Ammon's horn (tissue), 1 donor: ENCODE results near the gene FGF10.

Experiments used
- DNase-seq: peaks from one replicate; pipeline ENCODE4 v3.0.0-alpha.2; 2016; ENCODE audit warnings: low spot score

Gene FGF10

DNA sequence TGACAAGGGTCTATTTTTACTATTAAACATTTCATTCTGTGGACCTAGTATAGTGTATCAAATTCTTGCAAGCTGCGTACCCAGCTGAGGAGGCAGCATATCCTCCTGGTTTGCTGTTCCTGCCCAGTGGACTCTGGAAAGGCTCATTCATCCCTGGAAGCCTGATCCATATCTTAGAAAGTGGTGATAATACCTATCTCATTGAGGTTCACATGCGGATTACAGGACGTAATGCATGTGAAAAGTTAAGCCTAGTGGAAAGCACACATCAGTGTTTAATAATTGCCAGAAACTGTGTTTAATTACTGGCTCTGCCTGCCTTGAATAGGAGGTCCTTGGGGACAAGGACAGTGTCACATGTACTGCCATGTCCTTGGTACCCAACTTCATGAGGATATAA lies 132.0 kb downstream of the FGF10 start:
- no peak for DNase-seq
